OCI-LY3 (cell line): Measurements from ENCODE around the gene CACNA1E.

Experiments
- CTCF ChIP-seq: fragments of 200-600, 300-600 bp; sonication (generic); IDR thresholded peaks from 2 replicates; pipeline ENCODE4 v1.5.1; 2014; ENCODE audit warnings: antibody characterized with exemption, low read length, low read depth
- EZH2phosphoT487 ChIP-seq: fragments of 200-600 bp; shearing (Covaris generic); IDR thresholded peaks from 2 replicates; pipeline ENCODE4 v1.6.1; 2018; ENCODE audit warnings: antibody characterized with exemption, mixed run types, low read depth

DNA sequence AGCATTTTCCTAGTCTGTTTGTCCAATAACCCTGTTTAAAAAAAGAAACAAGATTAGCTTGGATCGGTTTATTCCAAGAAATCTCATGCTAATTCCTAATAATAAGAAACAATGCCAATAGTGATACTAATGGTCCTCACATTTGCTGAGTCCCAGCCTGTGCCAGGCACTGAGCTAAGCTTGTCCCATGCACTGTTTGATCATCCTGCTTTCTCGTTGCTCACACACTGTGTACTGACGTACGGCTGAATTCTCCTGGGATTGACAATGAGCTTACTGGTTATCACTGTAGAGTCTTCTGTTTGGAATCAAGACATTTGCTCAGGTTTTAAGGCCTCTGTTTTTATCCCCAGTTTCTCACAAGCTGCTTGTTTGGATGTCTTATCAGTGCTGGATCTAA, 71.1 kb downstream of the CACNA1E start:
- TF ChIP-seq CTCF, result no peak
- TF ChIP-seq EZH2phosphoT487, result no peak
